GM12878 (cell line): ENCODE data around the gene ERO1A. TPM values are rescaled to one million over a fixed set of nuclear protein-coding genes. Genes with fewer than 3 reads are reported as not detected.

Source experiments
- BHLHE40 ChIP-seq, 2 experiments: fragments of 450-650 bp in 1 of 2; IDR thresholded peaks; 2 replicates each; pipeline ENCODE4 v1.6.1; 2011 to 2017; ENCODE audit warnings: low read depth in 2 of 2, borderline replicate concordance in 1 of 2, improper control_type of control experiment in 1 of 2, low read length in 1 of 2, mild to moderate bottlenecking in 1 of 2
- CBX5 ChIP-seq: sonication (generic); IDR thresholded peaks from 2 replicates; pipeline ENCODE4 v1.6.1; 2016; ENCODE audit warnings: low read depth, moderate library complexity, mild to moderate bottlenecking, inconsistent platforms
- DPF2 ChIP-seq: fragments of 450-650 bp; IDR thresholded peaks from 2 replicates; pipeline ENCODE4 v1.6.1; 2017; ENCODE audit warnings: mild to moderate bottlenecking
- ESRRA ChIP-seq: IDR thresholded peaks from 2 replicates; pipeline ENCODE4 v1.6.1; 2012; ENCODE audit warnings: mild to moderate bottlenecking, low read length, improper control_type of control experiment
- GATAD2B ChIP-seq: fragments of 450-650 bp; conservative IDR thresholded peaks from 2 replicates; pipeline ENCODE4 v1.6.1; 2017; ENCODE audit warnings: low read depth, mild to moderate bottlenecking, moderate library complexity
- LARP7 ChIP-seq: fragments of 450-650 bp; IDR thresholded peaks from 2 replicates; pipeline ENCODE4 v1.6.1; 2017; ENCODE audit warnings: mild to moderate bottlenecking
- MLLT1 ChIP-seq: fragments of 450-650 bp; IDR thresholded peaks from 2 replicates; pipeline ENCODE4 v1.6.1; 2016; ENCODE audit warnings: mild to moderate bottlenecking
- MYB ChIP-seq: fragments of 150-350 bp; IDR thresholded peaks from 2 replicates; pipeline ENCODE4 v1.6.1; 2014; ENCODE audit warnings: mild to moderate bottlenecking, low read depth, low read length, borderline replicate concordance
- NFYB ChIP-seq: IDR thresholded peaks from 2 replicates; pipeline ENCODE4 v1.6.1; 2011; ENCODE audit warnings: low read depth, mild to moderate bottlenecking, low read length, improper control_type of control experiment, moderate library complexity; ENCODE audit not compliant: insufficient read depth
- POLR2A ChIP-seq: IDR thresholded peaks from 2 replicates; pipeline ENCODE4 v1.6.1; 2011; ENCODE audit warnings: low read depth, mild to moderate bottlenecking, low read length
- SMARCA5 ChIP-seq: fragments of 450-650 bp; IDR thresholded peaks from 2 replicates; pipeline ENCODE4 v1.6.1; 2017; ENCODE audit warnings: mild to moderate bottlenecking
- WRNIP1 ChIP-seq: IDR thresholded peaks from 2 replicates; pipeline ENCODE4 v1.6.1; 2011; ENCODE audit warnings: low read depth, low read length, improper control_type of control experiment, borderline replicate concordance
- YY1 ChIP-seq: IDR thresholded peaks from 2 replicates; pipeline ENCODE4 v1.6.1; 2011; ENCODE audit warnings: low read depth, mild to moderate bottlenecking, low read length
- ZNF592 ChIP-seq: fragments of 450-650 bp; IDR thresholded peaks from 2 replicates; pipeline ENCODE4 v1.6.1; 2017; ENCODE audit warnings: mild to moderate bottlenecking, moderate library complexity
- ZNF687 ChIP-seq: fragments of 450-650 bp; IDR thresholded peaks from 2 replicates; pipeline ENCODE4 v1.6.1; 2017; ENCODE audit warnings: mild to moderate bottlenecking, moderate library complexity
- ZZZ3 ChIP-seq: IDR thresholded peaks from 2 replicates; pipeline ENCODE4 v1.6.1; 2011; ENCODE audit warnings: low read depth; ENCODE audit not compliant: control insufficient read depth, insufficient read length
- polyA plus RNA-seq, 11 experiments: library from polyadenylated mRNA; depleted of rRNA in 4 of 11; unstranded in 6 of 11; stranded (reverse) in 5 of 11; fragments of >200 nt; fragmentation: Nextera tagmentation in 4 of 11; fragmentation: Illumina TruSeq in 1 of 11; extraction: Ambion mirVana in 4 of 11; extraction: Trizol in 1 of 11; gene quantifications; 1 replicate in 1 of 11; 2 replicates in 10 of 11; pipeline versions ENCODE4 v1.2.1 to v1.2.3, GENCODE V29; 2011 to 2016; ENCODE audit warnings: inconsistent platforms in 2 of 11, missing spikeins in 2 of 11, low read depth in 1 of 11
- total RNA-seq, 4 experiments: library from RNA; depleted of rRNA in 3 of 4; stranded (reverse); fragments of >200 nt in 3 of 4; fragmentation: Illumina TruSeq in 1 of 4; extraction: Trizol in 1 of 4; gene quantifications; 2 replicates each; pipeline versions ENCODE4 v1.2.1 to v1.2.3, GENCODE V29; 2013 to 2021

The ERO1A gene
- total and polyA plus RNA-seq, 10 of the 15 experiments (the other 5 are each of a cell fraction or from before 2014, with no cell fraction given), result 17.5 to 93.1 (median 48.5) TPM

GRCh38 chr14:52695481-52696091 lies at the start of gene ERO1A (continued):
- no peak for TF ChIP-seq MLLT1
- no peak for TF ChIP-seq ZZZ3
- TF ChIP-seq BHLHE40 (IDR thresholded peaks at IDR 0.05; ENCODE audit: borderline replicate concordance in 1 of 2, low read depth in 2 of 2, low read length in 1 of 2), result peak; percentile 68 to 92; a peak in 3 of 4 replicates
- TF ChIP-seq WRNIP1, result no peak
- no peak for TF ChIP-seq MYB
- peak; percentile 73; the same call in 1 of the 2 replicates for TF ChIP-seq POLR2A
- TF ChIP-seq CBX5, result no peak
- TF ChIP-seq NFYB, result 0 out of 2 replicates have a peak, but pooled peaks have one; percentile 13
- no peak for TF ChIP-seq ESRRA
- peak; percentile 63 for TF ChIP-seq ZNF687
- TF ChIP-seq ZNF592, result 0 out of 2 replicates have a peak, but pooled peaks have one; percentile 46
- peak; percentile 52; the same call in 1 of the 2 replicates for TF ChIP-seq YY1
- TF ChIP-seq SMARCA5, result peak; percentile 68; the same call in 1 of the 2 replicates
- peak; percentile 86 for TF ChIP-seq LARP7
- TF ChIP-seq GATAD2B, result peak; percentile 83
- TF ChIP-seq DPF2, result peak; percentile 84
